AG04450 (cell line): ENCODE results near the gene AMPH. TPM values are rescaled to one million over a fixed set of nuclear protein-coding genes. Genes with fewer than 3 reads are reported as not detected.
A peak's percentile ranks its signal among the peaks of the same experiment; 100 is the strongest.

Experiments used
- CTCF ChIA-PET: fragments of 300-600, 350-600 bp; formaldehyde crosslinking; extraction: SDS; loops from one replicate; lab custom pipeline; 2022; ENCODE audit warnings: antibody characterized with exemption, inconsistent platforms; lab: Charles Lee
- POLR2A ChIA-PET: fragments of 350-600 bp; formaldehyde crosslinking; extraction: SDS; loops from one replicate; lab custom pipeline; 2021; ENCODE audit warnings: antibody characterized with exemption, inconsistent platforms; lab: Yijun Ruan, JAX
- DNase-seq: peaks from one replicate; pipeline ENCODE4 v3.0.0-alpha.2; 2011; ENCODE audit warnings: low read depth, low spot score
- H3K27ac ChIP-seq: one replicate; pipeline ENCODE4 v1.5.1; 2012; ENCODE audit warnings: low read depth, low read length, control low read depth
- H3K27me3 ChIP-seq: one replicate; pipeline ENCODE4 v1.6.0; 2012; ENCODE audit warnings: low read length; ENCODE audit not compliant: control insufficient read depth, insufficient read depth
- H3K4me3 ChIP-seq: 2 replicates; pipeline ENCODE4 v1.5.1; 2011; ENCODE audit warnings: mild to moderate bottlenecking, low read depth, low read length, control low read depth
- H3K9me3 ChIP-seq: 2 replicates; pipeline ENCODE4 v1.5.1; 2012; ENCODE audit warnings: low read length; ENCODE audit not compliant: control insufficient read depth, insufficient read depth
- CTCF ChIP-seq: IDR thresholded peaks from 2 replicates; pipeline ENCODE4 v1.5.1; 2011; ENCODE audit warnings: low read depth, low read length, control low read depth, inconsistent platforms
- polyA plus RNA-seq: library from polyadenylated mRNA; depleted of rRNA; stranded (reverse); fragments of >200 nt; gene quantifications from 2 replicates; pipeline ENCODE4 v1.2.3, GENCODE V29; 2011

AMPH gene
- polyA plus RNA-seq, 1 experiment: 19.5 TPM

GRCh38 chr7:38669965-38670520 lies 38.9 kb upstream of the AMPH start:
- CTCF ChIA-PET: interaction anchor here (0.9 to 1.2 kb wide), 2 partner anchors 9 to 296 kb away, joined by 3 to 6 read pairs; no protein-coding TSS in a partner anchor
- no peak for DNase-seq
- no peak overlapping the region for H3K27ac ChIP-seq
- TF ChIP-seq CTCF: no peak
- H3K4me3 ChIP-seq: no peak overlapping the region
- no peaks in the 10 kb centered on the region for H3K9me3 ChIP-seq
- POLR2A ChIA-PET: no interaction called here
- H3K27me3 ChIP-seq: peaks cover 5% of the 10 kb centered on the region

GRCh38 chr7:38664972-38665371 lies 33.8 kb upstream of the AMPH start:
- peaks cover 5% of the 10 kb centered on the region for H3K27me3 ChIP-seq
- DNase-seq: no peak
- no peaks in the 10 kb centered on the region for H3K9me3 ChIP-seq
- POLR2A ChIA-PET: no interaction called here
- TF ChIP-seq CTCF: no peak
- no peak overlapping the region for H3K27ac ChIP-seq
- no peak overlapping the region for H3K4me3 ChIP-seq
- CTCF ChIA-PET: interaction anchor here (0.7 to 1.3 kb wide), 3 partner anchors 213 to 330 kb away, joined by 3 to 4 read pairs (median 3); no protein-coding TSS in a partner anchor

- Histone ChIP-seq H3K4me3 (no peak overlapping the region), H3K9me3 (no peaks in the 10 kb centered on the region; the same call in 1 of the 2 replicates), H3K27ac (no peak overlapping the region), H3K27me3 (no peaks in the 10 kb centered on the region)
- no peak for DNase-seq
- ChIA-PET CTCF (interaction anchor here (0.7 to 5.1 kb wide), 31 partner anchors 8 to 291 kb away, joined by 3 to 47 read pairs (median 4); partner anchors contain the start of gene AMPH), POLR2A (no interaction called here)
- peak; percentile 88 for TF ChIP-seq CTCF
Measured at GRCh38 chr7:38660427-38661099, 29.4 kb upstream of the AMPH start.

- H3K27ac ChIP-seq: no peak overlapping the region
- no peak for TF ChIP-seq CTCF
- POLR2A ChIA-PET: no interaction called here
- DNase-seq: no peak
- H3K9me3 ChIP-seq: no peaks in the 10 kb centered on the region; the same call in 1 of the 2 replicates
- H3K4me3 ChIP-seq: no peak overlapping the region
- CTCF ChIA-PET: interaction anchor here (0.6 to 5.1 kb wide), 32 partner anchors 7 to 291 kb away, joined by 3 to 47 read pairs (median 4); partner anchors contain the start of gene AMPH
- no peaks in the 10 kb centered on the region for H3K27me3 ChIP-seq
Measured at GRCh38 chr7:38659931-38660330, 28.8 kb upstream of the AMPH start.

- CTCF ChIA-PET: interaction anchor here (1.1 to 5.1 kb wide), 9 partner anchors 11 to 290 kb away, joined by 3 to 47 read pairs (median 5); no protein-coding TSS in a partner anchor
- no peak for TF ChIP-seq CTCF
- DNase-seq: no peak
- Histone ChIP-seq H3K9me3 (no peaks in the 10 kb centered on the region; the same call in 1 of the 2 replicates), H3K27me3 (no peaks in the 10 kb centered on the region), H3K4me3 (no peak overlapping the region), H3K27ac (no peak overlapping the region)
- POLR2A ChIA-PET: no interaction called here
Measured at GRCh38 chr7:38658921-38659320, 27.7 kb upstream of the AMPH start.
